ENCODE measurements around the gene ITFG1. TPM values are rescaled to one million over a fixed set of nuclear protein-coding genes. Genes with fewer than 3 reads are reported as not detected.

Gene ITFG1
- total and polyA plus RNA-seq, 11 donors = 13.0 to 102 (median 70.1) TPM

DNA sequence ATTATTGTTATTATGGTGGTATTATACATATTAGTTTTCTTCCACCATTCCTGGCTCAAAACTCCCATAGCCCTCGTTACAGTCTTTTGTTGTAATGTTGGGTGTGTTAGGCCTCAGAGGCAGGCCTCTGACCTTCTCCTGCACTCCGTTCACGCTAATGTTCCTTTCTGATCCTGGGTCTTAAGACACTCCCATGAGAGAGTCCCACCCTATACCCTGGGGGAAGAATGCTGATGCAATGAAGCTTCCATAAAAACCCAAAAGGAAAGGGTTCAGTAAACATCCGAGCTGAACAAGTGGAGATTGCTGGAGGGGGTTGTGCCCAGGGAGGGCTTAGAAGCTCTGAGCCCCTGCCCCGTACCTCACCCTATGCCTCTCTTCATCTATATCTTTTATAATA is 175.9 kb downstream of the ITFG1 start:
- no peak for TF ChIP-seq POLR2A (IDR thresholded peaks at IDR 0.05)
- TF ChIP-seq CTCF (IDR thresholded peaks at IDR 0.05) = no peak
- Histone ChIP-seq H3K27ac (no peak overlapping the region), H3K4me3 (no peak overlapping the region), H3K27me3 (no peaks in the 10 kb centered on the region), H3K9me3 (peaks cover 0 to 39% (median 15%) of the 10 kb centered on the region in 12 donors), H3K4me1 (no peaks in the 10 kb centered on the region), H3K36me3 (peaks cover 0 to 22% (median 0%) of the 10 kb centered on the region in 9 donors)
- intact Hi-C loops (cut with DNase I) = no loop called here
- ATAC-seq (no peak), DNase-seq (no peak)
- WGBS, 4 donors = 96 to 99% (median 97%) methylated on average over 5 of the region's 5 CpGs

DNA sequence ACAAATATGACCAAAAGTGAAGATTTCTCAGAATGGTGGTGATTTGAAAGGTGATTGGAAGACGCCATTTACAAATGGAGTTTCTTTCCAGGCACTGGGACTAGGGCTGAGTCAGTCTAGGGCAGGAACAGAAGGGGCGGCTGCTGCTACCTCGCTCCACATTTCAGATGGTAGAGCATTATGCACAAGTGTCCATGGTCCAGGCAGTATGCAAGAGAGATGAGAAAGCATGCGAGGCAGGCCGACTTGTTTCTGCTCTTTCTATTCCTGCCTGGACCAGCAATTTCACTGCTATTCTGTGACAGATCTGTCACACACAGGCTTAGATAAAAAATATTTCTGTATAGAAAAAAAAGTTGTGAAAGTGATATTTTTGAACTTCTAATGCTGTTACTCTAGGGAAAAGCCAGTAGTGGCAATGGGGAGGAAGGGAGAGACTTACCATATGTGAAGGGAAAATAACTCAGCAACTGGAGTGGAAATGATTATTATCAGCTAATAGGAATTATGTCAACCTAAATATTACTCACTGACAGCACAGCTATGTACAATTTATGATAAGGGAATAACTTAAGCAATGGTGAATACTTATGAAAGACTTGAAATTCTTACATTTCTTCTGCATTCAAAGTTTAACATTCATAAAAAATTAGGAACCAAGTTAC is 182.4 kb downstream of the ITFG1 start:
- WGBS, 4 donors = 83 to 93% (median 89%) methylated on average over 5 of the region's 5 CpGs
- no peak for ATAC-seq

GRCh38 chr16:47276522-47276921 is 184.3 kb downstream of the ITFG1 start:
- intact Hi-C loops (cut with DNase I) = loop anchor here in 1 of 10 donors (10.0 kb wide), 1 partner anchor 58 kb away; no protein-coding TSS in a partner anchor
- DNase-seq = no peak
- Histone ChIP-seq H3K27me3 (no peaks in the 10 kb centered on the region), H3K4me1 (no peaks in the 10 kb centered on the region), H3K27ac (no peak overlapping the region), H3K4me3 (no peak overlapping the region), H3K9me3 (no peaks in the 10 kb centered on the region), H3K36me3 (no peaks in the 10 kb centered on the region)
- WGBS, 4 donors = 33 to 42% (median 35%) methylated on average over 1 of the region's 1 CpG
- TF ChIP-seq CTCF (IDR thresholded peaks at IDR 0.05) (no peak), POLR2A (IDR thresholded peaks at IDR 0.05) (no peak)
- ATAC-seq = no peak

More for the DNA sequence above, 182.4 kb downstream of the ITFG1 start:
- no peak for DNase-seq
- intact Hi-C loops (cut with DNase I) = loop anchor here in 1 of 10 donors (10.0 kb wide), 1 partner anchor 56 kb away; no protein-coding TSS in a partner anchor
- Histone ChIP-seq H3K4me1 (no peaks in the 10 kb centered on the region), H3K27ac (no peak overlapping the region), H3K9me3 (peaks cover 0 to 11% (median 4%) of the 10 kb centered on the region in 12 donors), H3K36me3 (peaks cover 0 to 4% (median 0%) of the 10 kb centered on the region in 9 donors), H3K4me3 (no peak overlapping the region), H3K27me3 (no peaks in the 10 kb centered on the region)
- no peak for TF ChIP-seq CTCF (IDR thresholded peaks at IDR 0.05)
- no peak for TF ChIP-seq POLR2A (IDR thresholded peaks at IDR 0.05)

DNA sequence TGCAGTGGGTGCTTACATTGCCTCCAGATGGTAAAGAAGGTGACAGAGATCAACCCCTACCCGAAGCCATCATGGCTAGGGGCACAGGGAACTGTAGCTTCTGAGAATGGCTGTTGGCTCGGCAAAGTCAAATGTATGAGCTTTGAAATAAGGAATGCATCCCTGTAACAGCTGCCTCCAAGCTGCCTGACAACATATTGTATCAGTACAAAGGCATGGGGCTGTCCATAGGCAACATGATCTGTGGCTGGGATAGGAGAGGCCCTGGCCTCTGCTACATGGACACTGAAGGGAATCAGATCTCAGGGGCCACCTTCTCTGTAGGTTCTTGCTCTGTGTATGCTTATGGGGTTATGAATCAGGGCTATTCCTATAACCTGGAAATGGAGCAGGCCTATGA is 197.9 kb downstream of the ITFG1 start:
- H3K4me3 ChIP-seq = no peak overlapping the region
- WGBS, 4 donors = 90 to 100% (median 95%) methylated on average over 1 to 2 of the region's 2 CpGs
- peaks cover 0 to 18% (median 8%) of the 10 kb centered on the region in 9 donors for H3K36me3 ChIP-seq
- no peaks in the 10 kb centered on the region for H3K9me3 ChIP-seq
- no peak for DNase-seq
- TF ChIP-seq CTCF (IDR thresholded peaks at IDR 0.05) (no peak), POLR2A (IDR thresholded peaks at IDR 0.05) (no peak)
- intact Hi-C loops (cut with DNase I) = no loop called here
- H3K27ac ChIP-seq = no peak overlapping the region
- no peaks in the 10 kb centered on the region for H3K27me3 ChIP-seq
- no peak for ATAC-seq
- H3K4me1 ChIP-seq = no peaks in the 10 kb centered on the region

Data from heart left ventricle (tissue), 16 donors.